ENCODE measurements around the gene PLEKHF1. TPM values are rescaled to one million over a fixed set of nuclear protein-coding genes. Genes with fewer than 3 reads are reported as not detected.
"Not testable (repeated sequence)": the region's sequence is repeated elsewhere in the genome, so short reads cannot be mapped to it uniquely, and the experiment has no call there.

PLEKHF1 gene
- total and polyA plus RNA-seq, 4 donors: 9.9 to 17.5 (median 14.0) TPM

DNA sequence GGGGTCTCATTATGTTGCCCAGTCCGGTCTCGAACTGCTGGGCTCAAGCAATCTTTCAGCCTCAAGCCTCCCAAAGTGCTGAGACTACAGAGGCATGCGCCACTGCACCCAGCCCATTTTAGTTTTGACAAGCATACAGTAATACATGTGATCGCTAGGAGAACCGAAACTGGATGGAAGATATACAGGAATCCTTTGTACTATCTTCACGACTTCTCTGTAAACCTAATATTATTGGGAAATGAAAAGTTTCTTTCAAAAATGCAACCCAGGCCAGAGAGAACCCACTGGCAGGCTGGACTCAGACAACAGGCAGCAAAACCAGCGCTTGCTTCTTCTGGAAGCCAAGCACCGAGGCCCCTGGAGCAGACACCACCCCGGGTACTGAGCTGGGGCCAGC lies 40.4 kb downstream of the PLEKHF1 start:
- Histone ChIP-seq H3K27ac (ENCODE audit: low read depth in 1 of 2, low read length in 2 of 2) (no peak overlapping the region), H3K4me3 (ENCODE audit: low read length in 2 of 2) (no peak overlapping the region), H3K36me3 (ENCODE audit: control insufficient read depth in 1 of 2, insufficient read depth in 2 of 2, low read length in 1 of 2) (peaks cover 0 to 4% of the 10 kb centered on the region in 2 donors), H3K4me1 (ENCODE audit: control insufficient read depth in 1 of 2, insufficient read depth in 2 of 2, low read length in 2 of 2) (no peaks in the 10 kb centered on the region), H3K9me3 (ENCODE audit: control insufficient read depth, low read length) (no peaks in the 10 kb centered on the region), H3K27me3 (ENCODE audit: control insufficient read depth in 1 of 2, insufficient read depth in 2 of 2, low read length in 1 of 2) (no peaks in the 10 kb centered on the region)
- intact Hi-C loops (cut with DNase I): no loop called here
- 92 to 93% methylated on average over 9 of the region's 9 CpGs for WGBS, 2 donors
- no peak for ATAC-seq (ENCODE audit: low FRiP score)
- DNase-seq: peak; percentile 15 to 18

- peaks cover 0 to 4% of the 10 kb centered on the region in 2 donors for H3K36me3 ChIP-seq (ENCODE audit: control insufficient read depth in 1 of 2, insufficient read depth in 2 of 2, low read length in 1 of 2)
- WGBS, 2 donors: 81 to 83% methylated on average over 6 of the region's 6 CpGs
- DNase-seq (peak; percentile 12 to 23), ATAC-seq (ENCODE audit: low FRiP score) (no peak)
- H3K4me3 ChIP-seq (ENCODE audit: low read length in 2 of 2): no peak overlapping the region
- H3K27me3 ChIP-seq (ENCODE audit: control insufficient read depth in 1 of 2, insufficient read depth in 2 of 2, low read length in 1 of 2): no peaks in the 10 kb centered on the region
- no peaks in the 10 kb centered on the region for H3K9me3 ChIP-seq (ENCODE audit: control insufficient read depth, low read length)
- intact Hi-C loops (cut with DNase I): no loop called here
- no peak overlapping the region for H3K27ac ChIP-seq (ENCODE audit: low read depth in 1 of 2, low read length in 2 of 2)
- no peaks in the 10 kb centered on the region for H3K4me1 ChIP-seq (ENCODE audit: control insufficient read depth in 1 of 2, insufficient read depth in 2 of 2, low read length in 2 of 2)
Observed at GRCh38 chr19:29706635-29707034, 41.4 kb downstream of the PLEKHF1 start.

- intact Hi-C loops (cut with DNase I): no loop called here
- no peak overlapping the region for H3K4me3 ChIP-seq (ENCODE audit: low read length in 2 of 2)
- H3K27me3 ChIP-seq (ENCODE audit: control insufficient read depth in 1 of 2, insufficient read depth in 2 of 2, low read length in 1 of 2): no peaks in the 10 kb centered on the region
- no peaks in the 10 kb centered on the region for H3K4me1 ChIP-seq (ENCODE audit: control insufficient read depth in 1 of 2, insufficient read depth in 2 of 2, low read length in 2 of 2)
- ATAC-seq (ENCODE audit: low FRiP score) (peak; percentile 52), DNase-seq (no peak)
- H3K9me3 ChIP-seq (ENCODE audit: control insufficient read depth, low read length): no peaks in the 10 kb centered on the region
- 29 to 40% methylated on average over 18 of the region's 18 CpGs for WGBS, 2 donors
- no peaks in the 10 kb centered on the region for H3K36me3 ChIP-seq (ENCODE audit: control insufficient read depth in 1 of 2, insufficient read depth in 2 of 2, low read length in 1 of 2)
- H3K27ac ChIP-seq (ENCODE audit: low read depth in 1 of 2, low read length in 2 of 2): no peak overlapping the region
Observed at GRCh38 chr19:29708554-29709439, 43.5 kb downstream of the PLEKHF1 start.

DNA sequence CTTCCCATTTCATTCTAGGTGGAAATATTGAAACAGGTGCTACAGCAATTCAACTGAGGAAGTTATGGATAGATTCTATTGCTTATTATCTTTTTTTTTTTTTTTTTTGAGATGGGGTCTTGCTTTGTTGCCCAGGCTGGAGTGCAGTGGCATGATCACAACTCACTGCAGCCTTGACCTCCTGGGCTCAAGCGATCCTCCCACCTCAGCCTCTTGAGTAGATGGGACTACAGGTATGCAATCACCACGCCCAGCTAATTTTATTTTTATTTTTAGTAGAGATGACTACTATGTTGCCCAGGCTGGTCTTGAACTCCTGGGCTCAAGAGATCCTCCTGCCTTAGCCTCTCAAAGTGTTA lies 44.2 kb downstream of the PLEKHF1 start:
- intact Hi-C loops (cut with DNase I); H3K27ac ChIP-seq (ENCODE audit: low read depth in 1 of 2, low read length in 2 of 2); H3K27me3 ChIP-seq (ENCODE audit: control insufficient read depth in 1 of 2, insufficient read depth in 2 of 2, low read length in 1 of 2): not testable (repeated sequence)

DNA sequence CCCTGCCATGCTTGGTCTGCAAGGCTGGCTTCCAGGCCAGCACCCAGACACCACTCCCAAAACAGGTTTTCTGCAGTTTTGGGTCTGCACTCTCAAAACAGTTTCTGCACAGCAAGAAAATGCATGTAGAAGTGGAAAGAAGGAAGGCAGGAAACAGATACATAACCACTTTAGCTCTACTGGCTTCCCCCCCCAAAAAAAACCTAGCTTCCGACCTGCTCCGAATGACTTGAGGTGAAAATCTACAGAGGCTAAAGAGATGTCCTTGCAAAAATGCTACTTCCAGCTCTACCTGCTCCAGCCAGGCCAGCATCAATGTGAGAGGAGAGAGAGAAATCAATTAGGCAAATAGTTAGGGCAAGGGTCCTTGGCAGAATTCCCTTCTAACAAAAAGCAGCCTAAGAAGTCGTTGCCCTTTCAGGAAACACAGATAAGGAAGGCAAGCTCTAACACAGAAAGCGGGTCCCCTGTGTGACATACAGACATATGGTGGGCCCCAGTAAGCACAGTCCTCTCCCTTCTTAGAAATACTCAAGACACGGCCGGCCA lies 46.4 kb downstream of the PLEKHF1 start:
- H3K27ac ChIP-seq (ENCODE audit: low read depth in 1 of 2, low read length in 2 of 2): no peak overlapping the region
- 76% methylated on average over 6 of the region's 6 CpGs for WGBS, 2 donors
- no peaks in the 10 kb centered on the region for H3K4me1 ChIP-seq (ENCODE audit: control insufficient read depth in 1 of 2, insufficient read depth in 2 of 2, low read length in 2 of 2)
- no peaks in the 10 kb centered on the region for H3K36me3 ChIP-seq (ENCODE audit: control insufficient read depth in 1 of 2, insufficient read depth in 2 of 2, low read length in 1 of 2)
- intact Hi-C loops (cut with DNase I): no loop called here
- no peaks in the 10 kb centered on the region for H3K9me3 ChIP-seq (ENCODE audit: control insufficient read depth, low read length)
- DNase-seq (peak in 1 of 2 donors; percentile 12), ATAC-seq (ENCODE audit: low FRiP score) (no peak)
- no peaks in the 10 kb centered on the region for H3K27me3 ChIP-seq (ENCODE audit: control insufficient read depth in 1 of 2, insufficient read depth in 2 of 2, low read length in 1 of 2)
- H3K4me3 ChIP-seq (ENCODE audit: low read length in 2 of 2): no peak overlapping the region

More for the DNA sequence above, 44.2 kb downstream of the PLEKHF1 start:
- H3K4me1 ChIP-seq (ENCODE audit: control insufficient read depth in 1 of 2, insufficient read depth in 2 of 2, low read length in 2 of 2); H3K9me3 ChIP-seq (ENCODE audit: control insufficient read depth, low read length); H3K36me3 ChIP-seq (ENCODE audit: control insufficient read depth in 1 of 2, insufficient read depth in 2 of 2, low read length in 1 of 2); ATAC-seq (ENCODE audit: low FRiP score); DNase-seq; H3K4me3 ChIP-seq (ENCODE audit: low read length in 2 of 2): not testable (repeated sequence)
- 93 to 100% methylated on average over 2 of the region's 2 CpGs for WGBS, 2 donors

GRCh38 chr19:29712744-29713516 lies 47.7 kb downstream of the PLEKHF1 start:
- no peak overlapping the region for H3K4me3 ChIP-seq (ENCODE audit: low read length in 2 of 2)
- DNase-seq: no peak
- no peaks in the 10 kb centered on the region for H3K36me3 ChIP-seq (ENCODE audit: control insufficient read depth in 1 of 2, insufficient read depth in 2 of 2, low read length in 1 of 2)
- ATAC-seq (ENCODE audit: low FRiP score): no peak
- H3K27me3 ChIP-seq (ENCODE audit: control insufficient read depth in 1 of 2, insufficient read depth in 2 of 2, low read length in 1 of 2): no peaks in the 10 kb centered on the region
- WGBS, 2 donors: 71 to 72% methylated on average over 9 of the region's 9 CpGs
- intact Hi-C loops (cut with DNase I): no loop called here
- H3K27ac ChIP-seq (ENCODE audit: low read depth in 1 of 2, low read length in 2 of 2): no peak overlapping the region
- H3K4me1 ChIP-seq (ENCODE audit: control insufficient read depth in 1 of 2, insufficient read depth in 2 of 2, low read length in 2 of 2): no peaks in the 10 kb centered on the region
- no peaks in the 10 kb centered on the region for H3K9me3 ChIP-seq (ENCODE audit: control insufficient read depth, low read length)

DNA sequence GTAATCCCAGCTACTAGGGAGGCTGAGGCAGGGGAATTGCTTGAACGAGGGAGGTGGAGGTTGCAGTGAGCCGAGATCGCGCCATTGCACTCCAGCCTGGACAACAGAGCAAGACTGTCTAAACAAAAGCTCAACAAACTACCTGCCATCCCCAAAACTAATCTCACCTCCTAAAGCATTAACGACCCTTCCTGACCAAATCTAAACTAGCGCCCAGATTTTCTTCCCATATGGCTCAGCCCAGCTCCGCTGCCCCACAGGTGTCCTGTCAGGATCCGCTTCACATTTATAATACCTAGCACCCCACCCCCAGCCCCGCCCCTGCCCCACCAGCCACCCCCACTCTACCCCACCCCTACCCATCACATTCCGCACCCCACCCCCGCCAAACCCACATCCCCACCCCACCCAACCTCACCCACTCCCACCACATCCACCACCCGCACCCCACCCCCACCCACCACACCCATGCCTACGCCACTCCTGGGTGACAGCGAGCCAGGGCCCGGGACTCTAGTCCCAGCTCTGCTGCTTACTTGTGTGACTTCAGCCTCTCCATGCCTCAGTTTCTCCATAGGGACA lies 49.2 kb downstream of the PLEKHF1 start:
- no peaks in the 10 kb centered on the region for H3K4me1 ChIP-seq (ENCODE audit: control insufficient read depth in 1 of 2, insufficient read depth in 2 of 2, low read length in 2 of 2)
- no peaks in the 10 kb centered on the region for H3K9me3 ChIP-seq (ENCODE audit: control insufficient read depth, low read length)
- DNase-seq (peak; percentile 33 to 56), ATAC-seq (ENCODE audit: low FRiP score) (no peak)
- intact Hi-C loops (cut with DNase I): no loop called here
- WGBS, 2 donors: 17 to 25% methylated on average over 12 to 15 of the region's 15 CpGs
- peak overlapping the region in 1 of 2 donors; percentile 61 for H3K27ac ChIP-seq (ENCODE audit: low read depth in 1 of 2, low read length in 2 of 2)
- no peaks in the 10 kb centered on the region for H3K36me3 ChIP-seq (ENCODE audit: control insufficient read depth in 1 of 2, insufficient read depth in 2 of 2, low read length in 1 of 2)
- peak overlapping the region; percentile 57 to 83 for H3K4me3 ChIP-seq (ENCODE audit: low read length in 2 of 2)
- no peaks in the 10 kb centered on the region for H3K27me3 ChIP-seq (ENCODE audit: control insufficient read depth in 1 of 2, insufficient read depth in 2 of 2, low read length in 1 of 2)

DNA sequence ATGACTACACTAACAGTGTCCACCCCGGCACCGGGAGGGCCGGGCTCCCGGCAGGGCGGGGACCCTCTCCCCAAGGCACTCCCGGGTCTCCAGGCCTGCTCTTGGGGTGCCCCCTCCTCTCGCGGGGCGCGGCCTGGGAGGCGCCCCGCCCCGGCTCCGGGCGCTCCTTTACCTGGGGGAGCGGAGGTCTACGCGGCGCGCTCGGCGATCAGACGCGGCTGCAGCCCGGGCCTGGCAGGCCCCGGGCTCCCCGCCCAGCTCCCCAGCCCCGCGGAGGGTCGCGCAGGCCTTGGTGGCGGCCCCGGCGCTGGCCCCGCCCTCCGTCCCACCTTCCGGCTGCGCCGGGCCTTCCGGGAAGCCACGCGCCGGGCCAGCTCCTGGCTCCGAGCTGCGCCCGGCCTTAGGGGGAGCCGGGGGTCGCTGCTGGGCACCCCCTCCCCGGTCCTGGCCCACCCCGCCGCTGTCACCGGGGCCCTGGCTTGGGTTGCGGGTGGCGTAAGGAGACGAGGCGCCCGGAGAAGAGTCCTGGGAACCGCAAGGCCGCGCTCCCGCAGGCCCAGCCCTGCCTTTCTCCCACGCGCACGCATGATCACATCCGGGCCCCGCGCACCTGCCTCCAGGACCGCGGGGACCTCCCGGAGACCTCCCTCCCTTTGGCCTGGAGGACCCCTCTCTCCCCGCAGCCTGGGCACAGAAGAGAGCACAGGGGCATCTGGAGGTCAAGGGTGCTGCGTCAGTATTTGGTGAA lies 49.9 kb downstream of the PLEKHF1 start, which contains the start of gene C19orf12:
Gene C19orf12 (minus strand): TSS at position 309 of the 748 bp plus-strand sequence. CDS start 6,848 bp downstream, outside the sequence.
- DNase-seq: peak; percentile 70 to 89
- Histone ChIP-seq H3K27me3 (ENCODE audit: control insufficient read depth in 1 of 2, insufficient read depth in 2 of 2, low read length in 1 of 2) (no peaks in the 10 kb centered on the region), H3K9me3 (ENCODE audit: control insufficient read depth, low read length) (no peaks in the 10 kb centered on the region), H3K4me1 (ENCODE audit: control insufficient read depth in 1 of 2, insufficient read depth in 2 of 2, low read length in 2 of 2) (no peaks in the 10 kb centered on the region), H3K36me3 (ENCODE audit: control insufficient read depth in 1 of 2, insufficient read depth in 2 of 2, low read length in 1 of 2) (no peaks in the 10 kb centered on the region), H3K27ac (ENCODE audit: low read depth in 1 of 2, low read length in 2 of 2) (peak within 1 kb of the TSS; percentile 61 to 69), H3K4me3 (ENCODE audit: low read length in 2 of 2) (peak within 1 kb of the TSS; percentile 57 to 83)
- 1% methylated on average over 64 to 72 of the region's 72 CpGs for WGBS, 2 donors
- intact Hi-C loops (cut with DNase I): loop anchor here in 1 of 2 donors (5.0 kb wide), 1 partner anchor 53 kb away; no protein-coding TSS in a partner anchor
- peak; percentile 90 for ATAC-seq (ENCODE audit: low FRiP score)
